NCI-H1105 treated with DMSO at 0.1 percent for 48 hours (cell line): ENCODE results near the gene PXDN.
"Not testable (repeated sequence)": the region's sequence is repeated elsewhere in the genome, so short reads cannot be mapped to it uniquely, and the experiment has no call there.

Experiments used
- DNase-seq: peaks from one replicate; lab custom pipeline; 2025; lab: John Stamatoyannopoulos, UW

PXDN gene

DNA sequence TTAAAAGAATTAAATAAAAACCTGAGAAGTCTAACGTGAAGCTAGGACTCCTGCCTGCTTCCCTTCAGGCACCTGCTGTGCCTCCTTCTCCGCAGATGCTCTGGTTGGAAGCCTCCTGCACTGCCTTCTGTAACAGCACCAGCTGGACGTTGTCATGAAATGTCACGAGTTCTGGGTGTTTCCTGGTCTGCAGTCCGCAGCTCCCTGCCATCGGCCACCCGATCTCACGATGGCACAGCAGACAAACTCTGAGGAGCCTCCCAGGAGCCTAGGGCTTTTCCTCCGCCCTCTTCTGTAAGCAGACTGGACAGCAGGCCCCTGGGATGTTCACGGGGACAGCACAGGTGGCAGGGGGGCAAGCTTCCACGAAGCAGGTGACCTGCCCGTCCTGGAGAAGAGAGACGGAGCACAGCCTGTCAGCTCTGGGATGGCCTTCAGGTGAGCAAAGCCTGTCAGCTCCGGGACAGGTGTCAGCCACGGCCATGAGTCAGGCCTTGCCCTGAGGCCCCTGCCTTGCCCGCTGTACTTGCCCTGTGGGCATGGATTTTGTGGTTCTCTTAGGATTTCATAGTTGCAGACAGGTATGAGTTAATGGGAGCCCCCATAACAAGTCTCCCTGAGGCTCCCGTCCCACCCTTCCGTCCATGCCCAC lies 110.3 kb downstream of the PXDN start:
- DNase-seq = no peak

DNA sequence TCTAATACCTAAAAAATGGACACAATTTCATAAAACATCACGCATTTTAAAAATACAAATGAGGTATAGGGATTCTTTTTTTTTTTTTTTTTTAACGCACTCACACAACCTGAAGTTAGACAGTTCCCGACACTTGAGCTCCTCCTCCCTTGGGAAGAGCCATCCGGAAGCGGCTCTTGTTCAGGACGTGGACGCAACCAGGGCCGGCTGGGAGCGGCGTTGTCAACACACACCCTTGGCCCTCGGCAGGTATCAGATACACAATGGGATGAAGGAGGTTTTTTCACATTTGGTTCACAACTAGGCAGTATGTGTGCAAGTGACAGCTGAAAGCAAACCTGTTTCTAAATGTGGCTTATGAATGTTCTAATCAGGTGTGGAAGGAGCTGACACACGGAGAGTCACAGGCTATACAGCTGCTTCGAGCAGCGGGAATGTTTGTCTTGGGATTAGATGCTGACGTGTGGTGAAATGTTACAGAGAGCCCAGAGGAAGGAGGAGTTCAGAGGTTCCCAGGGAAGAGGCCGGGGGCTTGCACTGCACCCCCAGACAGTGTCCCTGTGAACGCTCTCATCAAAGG lies 111.1 kb downstream of the PXDN start:
- DNase-seq = no peak

DNA sequence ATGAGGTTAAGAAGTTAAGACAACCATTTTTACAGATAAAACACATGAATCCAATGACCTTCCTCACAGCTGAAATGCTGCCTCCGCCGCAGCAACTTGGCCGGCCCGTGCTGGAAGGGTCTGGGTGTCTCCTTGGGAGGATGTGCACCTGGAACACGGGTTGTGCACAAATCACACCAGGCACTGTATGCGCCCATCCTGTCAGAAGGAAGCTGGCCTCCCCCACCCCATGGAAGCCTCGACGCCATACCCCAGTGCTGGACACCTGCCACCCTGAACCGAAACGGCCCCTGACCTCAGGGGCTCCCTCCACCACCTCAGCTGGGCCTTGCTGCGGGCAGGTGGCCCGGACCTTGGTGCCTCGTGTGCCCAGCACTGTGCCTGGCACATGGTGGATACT lies 111.8 kb downstream of the PXDN start:
- no peak for DNase-seq

DNA sequence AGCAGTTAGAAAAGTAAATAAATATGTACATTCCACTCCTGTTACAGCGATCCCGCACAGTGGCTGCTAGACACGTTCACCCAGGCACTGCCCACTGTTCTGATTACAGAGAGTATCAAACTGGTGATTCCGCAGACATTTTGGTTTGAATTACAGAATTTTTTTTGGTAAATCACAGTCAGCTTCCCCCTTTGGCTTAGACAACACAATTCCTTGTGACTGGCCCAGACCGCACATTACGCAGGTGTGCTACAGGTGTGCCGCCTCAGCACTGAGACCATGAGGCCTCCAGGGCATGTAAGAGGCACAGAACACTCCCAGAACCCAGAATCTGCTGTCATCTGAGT lies 112.3 kb downstream of the PXDN start:
- DNase-seq = no peak

DNA sequence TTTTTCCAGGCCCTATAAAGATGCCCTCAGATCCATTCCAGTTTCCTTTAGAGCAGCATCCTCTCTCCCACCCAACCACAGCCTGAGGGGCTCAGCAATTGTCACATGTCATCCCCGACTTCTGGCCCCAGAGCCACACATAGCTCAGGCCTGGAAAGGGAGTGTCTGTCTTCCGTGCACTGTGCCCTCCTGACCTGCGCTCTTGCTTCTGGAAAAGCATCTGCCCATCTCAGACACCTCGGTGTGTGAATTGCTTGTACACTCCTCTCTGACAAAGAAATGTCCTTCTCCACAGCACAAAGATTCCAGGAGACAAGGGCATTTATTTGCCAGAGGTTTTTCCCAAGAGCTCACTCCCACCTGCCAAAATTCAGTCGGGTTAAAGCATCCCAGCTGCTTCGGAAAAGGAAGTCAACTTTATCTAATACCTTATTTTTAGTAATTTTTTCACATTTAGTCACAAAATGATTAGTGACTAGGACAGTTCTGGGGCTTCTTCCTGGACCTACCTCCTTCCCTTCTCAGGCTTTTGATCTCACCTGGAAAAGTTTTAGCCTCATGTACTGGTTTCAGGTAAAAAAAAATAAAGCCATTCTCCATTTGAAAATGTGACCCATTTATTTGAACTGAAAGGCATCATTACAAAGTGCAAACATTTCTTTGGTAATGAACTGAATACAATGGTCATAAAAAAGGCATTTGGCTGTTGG lies 112.9 kb downstream of the PXDN start:
- DNase-seq = no peak

DNA sequence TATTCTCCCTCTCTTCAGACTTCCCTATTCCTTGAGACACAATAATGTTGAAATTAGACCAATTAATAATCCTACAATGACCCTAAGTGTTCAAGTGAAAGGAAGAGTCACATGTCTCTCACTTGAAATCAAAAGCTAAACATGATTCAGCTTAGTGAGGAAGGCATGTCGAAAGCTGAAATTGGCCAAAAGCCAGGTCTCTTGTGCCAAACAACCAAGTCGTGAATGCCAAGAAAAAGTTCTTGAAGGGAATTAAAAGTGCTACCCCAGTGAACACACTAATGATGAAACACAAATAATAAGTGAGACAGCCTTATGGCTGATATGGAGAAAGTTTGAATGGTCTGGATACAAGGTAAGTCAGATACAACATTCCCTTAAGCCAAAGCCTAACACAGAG lies 115.4 kb downstream of the PXDN start:
- DNase-seq = peak; percentile 76

DNA sequence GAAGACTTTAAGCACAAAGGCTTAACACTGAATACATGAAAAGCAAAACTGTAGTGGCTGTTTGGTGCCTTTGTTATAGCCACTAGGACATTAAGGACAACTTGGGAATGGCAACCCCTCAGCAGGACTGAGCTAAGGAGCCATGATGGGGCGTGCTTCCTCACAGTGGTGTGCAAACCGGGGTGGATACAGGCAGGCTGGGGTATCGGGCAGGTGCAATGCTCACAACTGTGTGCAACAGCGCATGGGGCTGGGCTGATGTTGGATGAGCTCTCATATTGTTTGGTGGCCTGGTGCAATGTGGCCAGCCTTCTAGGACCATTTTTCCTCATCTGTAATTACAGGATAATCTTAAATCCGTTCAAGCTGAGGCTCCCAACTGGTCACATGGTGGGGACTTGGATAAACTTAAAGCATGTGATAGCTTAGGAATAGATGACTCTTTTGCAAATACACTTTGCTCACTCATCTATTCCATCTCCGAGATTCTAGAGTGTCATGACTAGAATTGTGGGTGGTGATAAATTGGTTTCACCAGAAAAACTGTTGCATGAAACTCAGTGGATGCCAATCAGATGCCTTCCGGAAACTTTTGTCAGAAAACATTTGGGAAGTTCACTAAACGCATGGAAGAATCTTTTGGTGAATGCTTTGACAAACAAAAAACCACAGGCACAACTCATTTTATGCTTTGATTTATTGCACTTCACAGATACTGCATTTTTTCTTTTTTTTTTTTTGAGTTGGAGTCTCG lies 116.5 kb downstream of the PXDN start:
- DNase-seq = no peak

DNA sequence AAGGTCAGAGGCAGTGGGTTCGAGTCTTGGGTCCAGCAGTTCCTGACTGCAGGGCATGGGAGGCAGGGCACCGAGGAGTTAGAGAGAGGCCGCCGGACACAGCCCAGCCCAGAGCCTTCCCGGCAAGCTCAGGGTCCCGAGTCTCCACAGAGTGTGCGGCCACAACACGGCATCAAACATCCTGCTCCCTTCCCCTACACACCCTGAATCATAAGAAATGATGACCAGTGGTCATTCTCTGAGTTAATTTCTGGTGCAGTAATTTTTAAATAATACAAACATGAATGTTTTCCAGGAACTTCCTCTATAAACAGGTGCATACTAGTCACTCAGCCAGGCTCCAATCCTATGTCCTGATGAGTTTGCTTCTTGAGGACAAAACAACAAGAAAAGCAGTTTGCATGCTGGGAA lies 118.0 kb downstream of the PXDN start:
- no peak for DNase-seq

DNA sequence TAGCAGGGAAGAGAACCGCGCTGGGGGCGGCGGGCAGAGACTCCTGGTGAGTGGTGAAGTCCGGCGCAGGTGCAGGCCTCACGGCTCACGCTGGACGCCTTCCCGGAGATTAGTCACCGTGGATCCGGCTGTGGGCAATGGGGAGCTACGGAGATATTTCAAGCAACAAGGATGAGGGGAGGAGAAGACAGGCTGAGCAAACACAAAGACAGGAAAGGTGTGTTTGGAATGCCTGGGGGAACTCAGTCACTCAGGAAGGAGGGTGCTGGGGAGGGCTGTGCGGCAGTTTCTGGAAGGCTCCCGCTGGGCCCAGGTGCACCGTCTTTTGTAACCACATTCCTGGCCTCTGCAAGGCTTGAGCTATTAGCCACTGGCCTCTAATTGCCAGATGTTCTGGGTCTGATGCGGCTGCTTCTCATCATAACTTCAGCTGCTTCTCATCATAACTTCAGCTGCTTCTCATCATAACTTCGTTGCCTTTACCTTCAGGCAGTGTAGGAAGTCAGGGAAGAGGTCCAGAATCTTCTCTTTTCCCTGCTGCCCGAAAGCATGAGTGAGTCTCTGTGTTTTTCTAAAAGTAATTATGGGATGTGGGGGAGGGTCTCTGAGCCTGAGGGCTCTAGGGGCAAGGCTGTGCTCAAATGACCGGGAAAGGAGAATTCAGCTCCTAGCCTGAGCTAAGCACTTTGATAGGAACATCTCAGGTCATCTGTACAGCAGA lies 118.9 kb downstream of the PXDN start:
- DNase-seq = no peak

DNA sequence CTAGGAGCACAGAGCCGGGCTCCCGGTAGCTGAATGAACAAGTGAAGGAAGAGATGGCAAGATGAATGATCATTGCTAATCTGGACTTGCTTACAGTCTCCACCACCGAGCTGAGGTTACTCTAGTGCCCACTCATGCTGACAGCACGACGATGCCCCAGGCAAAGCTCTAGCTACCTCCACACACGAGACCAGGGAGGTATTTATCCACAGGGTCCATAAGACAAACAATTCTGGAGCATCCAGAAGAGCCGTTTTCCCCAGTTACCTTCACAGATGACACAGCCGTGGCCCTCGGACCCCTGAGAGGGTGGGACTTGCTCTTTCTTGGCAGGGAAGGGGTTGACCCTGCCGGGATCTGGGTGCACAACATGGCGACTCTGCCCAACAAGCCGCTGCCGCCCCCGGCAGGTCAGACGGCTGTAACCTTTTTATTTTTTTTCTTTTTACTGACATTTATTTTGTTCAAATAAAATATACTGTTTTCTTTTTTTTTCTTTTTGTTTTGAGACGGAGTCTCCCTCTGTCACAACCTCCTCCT lies 120.3 kb downstream of the PXDN start:
- no peak for DNase-seq

DNA sequence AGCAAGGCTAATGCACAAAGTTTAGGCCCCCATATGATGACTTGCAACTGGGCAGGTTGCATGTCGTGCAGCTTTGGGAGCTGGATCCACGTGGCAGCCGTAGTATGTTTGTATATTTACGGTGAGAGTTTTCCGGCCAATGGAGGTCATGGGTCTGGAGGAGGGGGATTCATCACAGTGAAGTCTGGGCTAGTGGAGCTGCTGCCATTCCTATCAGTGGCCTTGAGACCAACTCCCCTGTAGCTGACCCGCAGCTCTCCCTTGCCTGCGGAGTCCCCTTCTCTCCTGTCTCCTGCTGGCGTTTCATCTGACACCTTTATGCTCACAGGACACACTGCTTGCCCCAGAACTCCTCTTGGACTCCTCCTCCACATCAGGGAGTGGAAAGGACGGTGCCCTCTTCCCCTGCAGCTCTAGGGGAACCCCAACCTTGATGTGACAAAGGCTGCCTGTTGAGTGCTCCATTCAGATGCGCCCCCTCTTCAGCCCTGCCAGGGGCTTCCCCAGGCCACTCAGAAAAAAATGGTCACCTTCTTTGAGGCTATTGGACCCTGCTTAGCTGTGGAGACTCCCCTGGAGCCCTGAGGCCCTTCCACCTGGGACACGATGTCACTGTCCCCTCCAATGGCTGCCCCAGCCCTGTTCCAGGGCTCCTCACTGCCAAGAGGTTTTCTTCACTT lies 121.7 kb downstream of the PXDN start:
- no peak for DNase-seq

DNA sequence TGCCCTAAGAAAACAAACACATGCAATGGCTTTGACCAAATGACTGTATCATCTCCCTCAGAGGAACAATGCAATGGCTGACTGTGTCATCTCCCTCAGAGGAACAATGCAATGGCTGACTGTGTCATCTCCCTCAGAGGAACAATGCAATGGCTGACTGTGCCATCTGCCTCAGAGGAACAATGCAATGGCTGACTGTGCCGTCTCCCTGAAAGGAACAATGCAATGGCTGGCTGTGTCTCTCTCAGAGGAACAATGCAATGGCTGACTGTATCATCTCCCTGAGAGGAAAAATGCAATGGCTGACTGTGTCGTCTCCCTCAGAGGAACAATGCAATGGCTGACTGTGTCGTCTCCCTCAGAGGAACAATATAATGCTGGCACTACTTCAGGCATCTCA lies 122.3 kb downstream of the PXDN start:
- not testable (repeated sequence) for DNase-seq

DNA sequence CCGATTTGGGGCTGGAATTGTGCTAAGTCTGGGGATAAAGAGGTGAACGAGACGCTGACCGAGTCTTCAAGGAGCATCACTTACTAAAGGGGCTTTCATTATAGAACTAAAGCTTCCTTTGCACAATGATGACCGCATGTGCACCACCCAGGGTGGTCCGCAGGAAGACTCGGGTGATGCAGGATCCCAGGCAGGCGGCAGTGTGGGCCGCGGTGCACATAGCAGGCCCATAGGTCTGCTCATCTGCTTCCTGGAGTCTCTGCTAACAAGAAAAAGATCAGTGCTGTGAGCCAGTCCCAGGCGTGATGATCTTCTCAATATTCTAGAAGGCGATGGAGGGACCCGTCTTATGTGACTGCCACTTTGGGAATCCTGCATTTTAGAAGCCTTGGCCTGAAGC lies 122.8 kb downstream of the PXDN start:
- DNase-seq = no peak

DNA sequence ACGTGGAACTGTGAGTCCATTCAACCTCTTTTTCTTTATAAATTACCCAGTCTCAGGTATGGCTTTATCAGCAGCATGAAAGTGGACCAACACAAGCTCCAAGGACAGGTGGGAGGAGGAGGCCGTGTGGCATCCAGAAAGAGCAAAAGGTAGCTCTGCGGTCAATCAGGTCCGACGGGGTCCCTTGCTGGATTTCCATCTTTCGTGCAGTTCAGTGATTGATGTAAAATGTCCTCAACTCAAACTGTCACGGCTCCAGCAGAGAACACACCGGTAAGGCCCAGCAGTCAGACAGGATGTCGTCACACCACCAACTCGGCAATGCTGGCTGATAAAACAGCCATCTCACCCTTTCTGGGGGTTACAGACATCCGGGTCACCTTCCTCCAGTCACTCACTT lies 123.3 kb downstream of the PXDN start:
- DNase-seq = no peak

DNA sequence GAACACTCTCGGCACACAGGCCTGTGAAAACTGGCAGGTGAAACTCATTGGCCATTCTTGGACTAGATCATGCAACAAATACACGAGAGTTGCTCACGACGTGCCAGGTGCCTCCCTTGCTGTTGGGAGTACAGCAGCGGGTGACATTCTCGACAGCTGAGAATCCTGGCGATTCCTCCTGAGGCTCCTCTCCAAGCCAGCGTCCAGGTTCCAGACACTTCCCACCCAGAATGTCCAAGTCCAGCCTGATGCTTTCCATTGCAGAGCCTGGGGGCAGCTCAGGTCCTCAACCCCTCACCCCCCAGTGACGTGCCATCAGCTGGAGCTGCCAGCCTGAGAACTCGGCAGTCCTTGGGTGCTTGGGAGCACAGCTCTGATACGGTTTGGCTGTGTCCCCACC lies 124.2 kb downstream of the PXDN start:
- DNase-seq = no peak

DNA sequence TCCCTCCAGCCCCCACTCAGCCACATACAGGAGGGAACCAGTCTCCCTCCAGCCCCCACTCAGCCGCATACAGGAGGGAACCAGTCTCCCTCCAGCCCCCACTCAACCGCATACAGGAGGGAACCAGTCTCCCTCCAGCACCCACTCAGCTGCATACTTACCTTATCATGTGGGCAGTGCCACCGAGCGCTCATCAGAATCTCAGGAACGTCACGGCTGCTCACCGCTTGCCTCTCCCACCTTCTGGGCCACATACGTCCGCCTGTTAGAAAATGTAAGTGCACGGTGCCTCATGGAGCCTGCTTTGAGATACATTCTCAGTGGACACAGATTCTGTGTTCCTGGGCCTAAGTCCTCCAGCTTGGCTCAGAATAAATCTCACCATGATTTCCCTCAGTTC lies 124.8 kb downstream of the PXDN start:
- DNase-seq = no peak

DNA sequence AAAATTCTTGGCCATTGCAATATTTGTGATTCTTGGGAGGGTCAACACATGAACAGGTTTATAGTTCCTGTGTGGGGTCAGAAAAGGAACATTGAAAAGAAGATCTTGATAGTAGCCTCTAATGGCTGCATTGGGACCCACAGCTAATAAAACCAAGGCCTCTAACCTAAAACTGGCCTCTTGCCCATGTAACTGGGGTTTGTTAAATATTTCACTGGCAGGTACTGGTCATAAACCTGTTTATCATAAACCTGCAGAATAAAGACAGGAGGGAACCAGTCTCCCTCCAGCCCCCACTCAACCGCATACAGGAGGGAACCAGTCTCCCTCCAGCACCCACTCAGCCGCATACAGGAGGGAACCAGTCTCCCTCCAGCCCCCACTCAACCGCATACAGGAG lies 125.3 kb downstream of the PXDN start:
- DNase-seq = no peak

DNA sequence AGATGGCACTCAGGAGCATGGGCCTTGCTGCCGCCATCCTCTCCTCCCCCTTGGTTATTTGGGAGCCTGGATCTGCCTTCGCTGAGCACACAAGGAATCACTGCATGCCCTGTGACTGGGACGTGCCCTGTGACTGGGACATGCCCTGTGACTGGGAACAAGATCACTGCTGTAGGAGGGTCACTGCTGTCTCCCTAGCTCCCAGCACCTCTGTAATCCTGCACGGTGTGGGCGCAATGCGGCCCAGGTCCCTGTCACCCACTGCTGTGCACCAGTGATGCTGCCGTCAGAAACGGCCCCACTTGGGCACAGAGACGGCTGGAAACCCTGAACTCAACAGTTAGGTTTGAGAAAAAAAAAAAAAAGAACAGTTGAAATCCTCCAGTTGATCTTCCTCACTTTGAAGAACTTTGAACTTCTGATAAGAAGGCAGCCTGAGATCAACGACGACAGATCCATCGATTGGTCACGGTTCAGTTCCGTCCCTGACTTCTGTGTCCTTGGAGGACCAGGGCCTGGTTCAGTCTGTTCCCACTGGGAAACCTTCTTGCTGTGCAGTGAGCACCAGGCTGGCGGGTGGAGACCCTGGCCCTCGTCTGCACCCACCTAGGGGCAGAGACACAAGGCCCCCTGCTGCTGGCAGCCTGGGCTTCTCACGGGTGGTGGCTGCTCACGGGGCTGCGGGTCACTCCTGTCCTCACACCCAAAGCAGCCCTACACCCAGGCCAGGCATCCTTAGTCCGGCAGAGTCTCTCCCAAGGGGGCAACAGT lies 125.9 kb downstream of the PXDN start:
- DNase-seq = no peak

DNA sequence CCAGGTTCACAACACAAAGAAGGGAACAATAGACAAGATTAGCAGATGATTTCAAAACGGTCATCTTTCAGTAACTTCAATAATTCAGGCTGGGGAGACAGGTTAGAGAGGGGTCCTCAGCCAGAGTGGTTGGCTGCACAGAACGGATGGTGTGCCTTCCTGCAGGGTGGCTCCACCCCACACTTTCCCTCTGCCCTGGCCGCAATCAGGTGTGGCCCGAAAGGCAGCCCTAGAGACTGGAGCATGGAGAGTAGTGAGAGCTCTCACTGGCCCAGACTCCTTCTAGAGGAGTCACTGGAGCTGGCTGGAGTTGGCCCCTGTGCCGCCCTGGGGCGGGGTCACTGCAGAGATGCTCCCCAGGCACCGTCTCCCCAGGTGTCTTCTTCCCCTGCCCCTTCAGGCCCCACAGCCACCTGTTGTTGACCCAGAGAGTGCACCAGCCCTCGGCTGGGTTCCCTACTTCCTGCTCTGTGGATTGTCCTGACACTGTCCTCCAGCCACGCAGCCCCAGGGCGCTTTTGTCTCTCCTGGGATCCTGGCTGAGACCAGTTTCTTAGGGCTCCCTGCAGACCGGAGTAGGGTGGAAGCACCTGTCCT lies 126.8 kb downstream of the PXDN start:
- no peak for DNase-seq

DNA sequence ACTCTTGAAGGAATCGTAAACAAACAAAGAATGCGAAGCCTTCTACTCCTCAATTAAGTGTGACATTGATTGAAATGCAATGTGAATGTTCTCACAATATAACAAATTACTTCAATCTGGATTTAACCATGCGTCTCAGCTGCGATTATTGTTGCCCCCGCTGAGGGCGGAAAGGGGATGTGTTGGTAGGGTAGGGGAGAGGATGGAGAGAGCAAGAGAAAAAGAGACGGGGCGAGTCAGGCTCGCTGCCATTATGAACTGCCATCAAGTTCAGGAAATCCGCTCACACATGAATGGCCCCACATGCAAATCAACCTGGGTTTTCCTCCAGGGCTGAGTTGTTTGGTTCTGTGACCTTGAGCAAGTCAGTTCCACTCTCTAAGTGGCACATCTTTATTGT lies 129.8 kb downstream of the PXDN start:
- DNase-seq = no peak
